HepG2 (cell line): Measurements from ENCODE around the gene MRPL58. TPM values are rescaled to one million over a fixed set of nuclear protein-coding genes. Genes with fewer than 3 reads are reported as not detected.

Source experiments
- ETV6 ChIP-seq: sonication (generic); formaldehyde crosslinking; conservative IDR thresholded peaks from 2 replicates; pipeline ENCODE4 v1.4.0; 2020; ENCODE audit warnings: missing genetic modification reagents
- FOXA1 ChIP-seq, 2 experiments: fragments of 450-650 bp in 1 of 2; sonication (generic) in 1 of 2; formaldehyde crosslinking in 1 of 2; IDR thresholded peaks; 2 replicates each; pipeline versions ENCODE4 v1.4.0 to v1.6.1; 2016 to 2020; ENCODE audit warnings: missing genetic modification reagents in 1 of 2
- KLF12 ChIP-seq: sonication (generic); formaldehyde crosslinking; IDR thresholded peaks from 2 replicates; pipeline ENCODE4 v1.4.0; 2020; ENCODE audit warnings: missing genetic modification reagents, borderline replicate concordance
- NFRKB ChIP-seq: fragments of 450-650 bp; IDR thresholded peaks from 2 replicates; pipeline ENCODE4 v1.6.1; 2017
- NONO ChIP-seq, 2 experiments: fragments of 450-650 bp in 1 of 2; sonication (generic) in 1 of 2; formaldehyde crosslinking in 1 of 2; IDR thresholded peaks in 1 of 2; conservative IDR thresholded peaks in 1 of 2; 2 replicates each; pipeline versions ENCODE4 v1.6.1 to v1.8.0; 2017 to 2022; ENCODE audit warnings: mild to moderate bottlenecking in 1 of 2, missing genetic modification reagents in 1 of 2, moderate library complexity in 1 of 2
- SP140L ChIP-seq: sonication (generic); formaldehyde crosslinking; IDR thresholded peaks from 2 replicates; pipeline ENCODE4 v1.4.0; 2020; ENCODE audit warnings: missing genetic modification reagents, borderline replicate concordance
- TGIF2 ChIP-seq: IDR thresholded peaks from 2 replicates; pipeline ENCODE4 v1.6.1; 2016; ENCODE audit warnings: control low read depth, missing compliant biosample characterization
- ZC3H13 ChIP-seq: sonication (generic); formaldehyde crosslinking; IDR thresholded peaks from 2 replicates; pipeline ENCODE4 v1.8.1; 2023; ENCODE audit warnings: mild to moderate bottlenecking, missing genetic modification reagents, moderate library complexity
- ZFP37 ChIP-seq: sonication (generic); formaldehyde crosslinking; IDR thresholded peaks from 2 replicates; pipeline ENCODE4 v1.4.0; 2020; ENCODE audit warnings: missing genetic modification reagents, borderline replicate concordance
- ZNF274 ChIP-seq: sonication (generic); formaldehyde crosslinking; IDR thresholded peaks from 2 replicates; pipeline ENCODE4 v1.5.1; 2020; ENCODE audit warnings: mild to moderate bottlenecking, missing genetic modification reagents
- ZNF546 ChIP-seq: sonication (generic); formaldehyde crosslinking; conservative IDR thresholded peaks from 2 replicates; pipeline ENCODE4 v1.8.1; 2023; ENCODE audit warnings: mild to moderate bottlenecking, missing genetic modification reagents
- ZNF558 ChIP-seq: sonication (generic); formaldehyde crosslinking; IDR thresholded peaks from 2 replicates; pipeline ENCODE4 v1.9.0; 2022; ENCODE audit warnings: mild to moderate bottlenecking, missing genetic modification reagents, borderline replicate concordance
- ZSCAN25 ChIP-seq: sonication (generic); formaldehyde crosslinking; IDR thresholded peaks from 2 replicates; pipeline ENCODE4 v1.8.0; 2022; ENCODE audit warnings: mild to moderate bottlenecking, missing genetic modification reagents
- polyA plus RNA-seq, 8 experiments: library from polyadenylated mRNA; depleted of rRNA in 3 of 8; stranded (reverse) in 7 of 8; unstranded in 1 of 8; fragments of >200 nt; fragmentation: Illumina TruSeq in 4 of 8; extraction: Trizol in 4 of 8; gene quantifications; 2 replicates each; pipeline versions ENCODE4 v1.2.1 to v1.2.3, GENCODE V29; 2011 to 2016; ENCODE audit warnings: low read depth in 4 of 8, missing spikeins in 1 of 8, mixed read lengths in 1 of 8; ENCODE audit not compliant: insufficient read depth in 1 of 8
- total RNA-seq, 5 experiments: library from RNA; depleted of rRNA; stranded (reverse); fragments of >200 nt; fragmentation: Illumina TruSeq; extraction: Trizol; gene quantifications; 2 replicates each; pipeline ENCODE4 v1.2.3, GENCODE V29; 2016; ENCODE audit warnings: low read depth in 1 of 5
- TF ChIP-seq, protein P1 (sequence below): sonication (generic); formaldehyde crosslinking; IDR thresholded peaks from 2 replicates; pipeline ENCODE4 v1.8.1; 2022; ENCODE audit warnings: low read depth, mild to moderate bottlenecking, missing genetic modification reagents
- TF ChIP-seq, protein P2 (sequence below): sonication (generic); formaldehyde crosslinking; IDR thresholded peaks from 2 replicates; pipeline ENCODE4 v1.5.1; 2020; ENCODE audit warnings: mild to moderate bottlenecking, missing genetic modification reagents, borderline replicate concordance
- TF ChIP-seq, protein P3 (sequence below): sonication (generic); formaldehyde crosslinking; IDR thresholded peaks from 2 replicates; pipeline ENCODE4 v1.5.0; 2020; ENCODE audit warnings: mild to moderate bottlenecking, missing genetic modification reagents
- TF ChIP-seq, protein P4 (sequence below): IDR thresholded peaks from 2 replicates; pipeline ENCODE4 v1.6.1; 2016; ENCODE audit warnings: low read depth, borderline replicate concordance
- TF ChIP-seq, protein P5 (sequence below): sonication (generic); formaldehyde crosslinking; IDR thresholded peaks from 2 replicates; pipeline ENCODE4 v1.8.1; 2023; ENCODE audit warnings: mild to moderate bottlenecking, missing genetic modification reagents, borderline replicate concordance
- TF ChIP-seq, protein P6 (sequence below): sonication (generic); formaldehyde crosslinking; IDR thresholded peaks from 2 replicates; pipeline ENCODE4 v1.8.1; 2023; ENCODE audit warnings: missing genetic modification reagents, mild to moderate bottlenecking, borderline replicate concordance
- TF ChIP-seq, protein P7 (sequence below): IDR thresholded peaks from 2 replicates; pipeline ENCODE4 v1.6.1; 2016; ENCODE audit warnings: mild to moderate bottlenecking, missing biosample characterization, missing genetic modification reagents

MRPL58 gene
- total and polyA plus RNA-seq, 2 of the 13 experiments (the other 11 are each of a cell fraction or from before 2014, with no cell fraction given), result 44.9 to 68.9 TPM

DNA sequence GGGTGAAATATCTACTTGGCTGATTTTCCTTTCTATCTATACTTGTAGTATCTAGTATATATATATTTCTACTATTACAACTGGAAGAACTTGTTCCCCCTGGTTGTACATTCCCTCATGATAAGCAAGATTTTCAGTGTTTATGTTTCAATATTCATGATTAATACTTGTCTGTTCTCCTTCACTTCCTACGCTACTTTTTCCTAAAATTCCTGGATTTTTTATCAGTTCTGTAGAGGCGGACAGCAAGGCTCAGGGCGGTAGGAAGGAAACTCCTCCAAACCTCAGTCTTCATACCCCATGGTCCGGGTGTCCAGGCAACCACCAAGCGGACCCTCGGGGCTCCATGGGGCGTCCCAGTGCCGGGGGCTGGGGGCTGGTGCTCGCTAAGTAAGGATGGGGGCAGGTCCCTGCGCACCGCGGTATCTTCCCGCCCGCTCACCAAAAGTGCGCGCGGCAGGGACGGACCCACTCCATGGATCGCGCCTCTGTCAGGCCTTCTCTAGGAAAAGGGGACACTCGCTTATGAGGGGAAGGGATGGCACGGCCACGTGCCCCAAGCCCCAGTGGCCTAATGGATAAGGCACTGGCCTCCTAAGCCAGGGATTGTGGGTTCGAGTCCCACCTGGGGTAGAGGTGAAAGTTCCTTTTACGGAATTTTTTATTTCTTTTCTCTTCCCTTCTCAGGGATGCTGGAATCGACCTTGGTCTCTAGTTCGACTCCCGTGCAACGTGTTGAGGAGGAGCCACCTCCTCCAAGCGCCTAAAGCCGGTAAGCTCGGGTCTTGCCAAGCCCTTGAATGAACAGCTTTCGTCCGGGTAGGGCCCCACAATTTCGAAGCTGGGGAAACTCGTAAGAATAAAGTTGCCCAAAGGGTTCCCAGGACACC lies 21.1 kb downstream of the MRPL58 start (continued):
- TF ChIP-seq, protein P1, sequence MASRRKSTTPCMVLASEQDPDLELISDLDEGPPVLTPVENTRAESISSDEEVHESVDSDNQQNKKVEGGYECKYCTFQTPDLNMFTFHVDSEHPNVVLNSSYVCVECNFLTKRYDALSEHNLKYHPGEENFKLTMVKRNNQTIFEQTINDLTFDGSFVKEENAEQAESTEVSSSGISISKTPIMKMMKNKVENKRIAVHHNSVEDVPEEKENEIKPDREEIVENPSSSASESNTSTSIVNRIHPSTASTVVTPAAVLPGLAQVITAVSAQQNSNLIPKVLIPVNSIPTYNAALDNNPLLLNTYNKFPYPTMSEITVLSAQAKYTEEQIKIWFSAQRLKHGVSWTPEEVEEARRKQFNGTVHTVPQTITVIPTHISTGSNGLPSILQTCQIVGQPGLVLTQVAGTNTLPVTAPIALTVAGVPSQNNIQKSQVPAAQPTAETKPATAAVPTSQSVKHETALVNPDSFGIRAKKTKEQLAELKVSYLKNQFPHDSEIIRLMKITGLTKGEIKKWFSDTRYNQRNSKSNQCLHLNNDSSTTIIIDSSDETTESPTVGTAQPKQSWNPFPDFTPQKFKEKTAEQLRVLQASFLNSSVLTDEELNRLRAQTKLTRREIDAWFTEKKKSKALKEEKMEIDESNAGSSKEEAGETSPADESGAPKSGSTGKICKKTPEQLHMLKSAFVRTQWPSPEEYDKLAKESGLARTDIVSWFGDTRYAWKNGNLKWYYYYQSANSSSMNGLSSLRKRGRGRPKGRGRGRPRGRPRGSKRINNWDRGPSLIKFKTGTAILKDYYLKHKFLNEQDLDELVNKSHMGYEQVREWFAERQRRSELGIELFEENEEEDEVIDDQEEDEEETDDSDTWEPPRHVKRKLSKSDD (CRISPR knock-in tag), result peak; percentile 71; the same call in 1 of the 2 replicates
- TF ChIP-seq ZSCAN25 (CRISPR knock-in tag), result peak; percentile 35; the same call in 1 of the 2 replicates
- no peak for TF ChIP-seq KLF12 (CRISPR knock-in tag)
- TF ChIP-seq ZFP37 (CRISPR knock-in tag), result peak; percentile 76; the same call in 1 of the 2 replicates
- TF ChIP-seq SP140L (CRISPR knock-in tag), result no peak
- TF ChIP-seq FOXA1 (IDR thresholded peaks at IDR 0.05), result no peak
- TF ChIP-seq FOXA1 (CRISPR knock-in tag; IDR thresholded peaks at IDR 0.05), result peak; percentile 43; the same call in 1 of the 2 replicates
- peak; percentile 63; the same call in 1 of the 2 replicates for TF ChIP-seq ZNF274
- TF ChIP-seq TGIF2, result peak; percentile 71
- TF ChIP-seq ZNF558 (CRISPR knock-in tag), result 0 out of 2 replicates have a peak, but pooled peaks have one; percentile 18
- no peak for TF ChIP-seq ZC3H13 (CRISPR knock-in tag)
- TF ChIP-seq, protein P2, sequence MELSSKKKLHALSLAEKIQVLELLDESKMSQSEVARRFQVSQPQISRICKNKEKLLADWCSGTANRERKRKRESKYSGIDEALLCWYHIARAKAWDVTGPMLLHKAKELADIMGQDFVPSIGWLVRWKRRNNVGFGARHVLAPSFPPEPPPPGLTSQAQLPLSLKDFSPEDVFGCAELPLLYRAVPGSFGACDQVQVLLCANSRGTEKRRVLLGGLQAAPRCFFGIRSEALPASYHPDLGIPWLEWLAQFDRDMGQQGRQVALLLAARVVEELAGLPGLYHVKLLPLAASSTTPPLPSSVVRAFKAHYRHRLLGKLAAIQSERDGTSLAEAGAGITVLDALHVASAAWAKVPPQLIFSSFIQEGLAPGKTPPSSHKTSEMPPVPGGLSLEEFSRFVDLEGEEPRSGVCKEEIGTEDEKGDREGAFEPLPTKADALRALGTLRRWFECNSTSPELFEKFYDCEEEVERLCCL (CRISPR knock-in tag), result no peak
- no peak for TF ChIP-seq NFRKB
- TF ChIP-seq ZNF546, result no peak
- TF ChIP-seq, protein P3, sequence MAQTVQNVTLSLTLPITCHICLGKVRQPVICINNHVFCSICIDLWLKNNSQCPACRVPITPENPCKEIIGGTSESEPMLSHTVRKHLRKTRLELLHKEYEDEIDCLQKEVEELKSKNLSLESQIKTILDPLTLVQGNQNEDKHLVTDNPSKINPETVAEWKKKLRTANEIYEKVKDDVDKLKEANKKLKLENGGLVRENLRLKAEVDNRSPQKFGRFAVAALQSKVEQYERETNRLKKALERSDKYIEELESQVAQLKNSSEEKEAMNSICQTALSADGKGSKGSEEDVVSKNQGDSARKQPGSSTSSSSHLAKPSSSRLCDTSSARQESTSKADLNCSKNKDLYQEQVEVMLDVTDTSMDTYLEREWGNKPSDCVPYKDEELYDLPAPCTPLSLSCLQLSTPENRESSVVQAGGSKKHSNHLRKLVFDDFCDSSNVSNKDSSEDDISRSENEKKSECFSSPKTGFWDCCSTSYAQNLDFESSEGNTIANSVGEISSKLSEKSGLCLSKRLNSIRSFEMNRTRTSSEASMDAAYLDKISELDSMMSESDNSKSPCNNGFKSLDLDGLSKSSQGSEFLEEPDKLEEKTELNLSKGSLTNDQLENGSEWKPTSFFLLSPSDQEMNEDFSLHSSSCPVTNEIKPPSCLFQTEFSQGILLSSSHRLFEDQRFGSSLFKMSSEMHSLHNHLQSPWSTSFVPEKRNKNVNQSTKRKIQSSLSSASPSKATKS (CRISPR knock-in tag), result no peak
- TF ChIP-seq, protein P4, sequence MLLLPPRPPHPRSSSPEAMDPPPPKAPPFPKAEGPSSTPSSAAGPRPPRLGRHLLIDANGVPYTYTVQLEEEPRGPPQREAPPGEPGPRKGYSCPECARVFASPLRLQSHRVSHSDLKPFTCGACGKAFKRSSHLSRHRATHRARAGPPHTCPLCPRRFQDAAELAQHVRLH, result peak; percentile 72; the same call in 1 of the 2 replicates
- TF ChIP-seq, protein P5, sequence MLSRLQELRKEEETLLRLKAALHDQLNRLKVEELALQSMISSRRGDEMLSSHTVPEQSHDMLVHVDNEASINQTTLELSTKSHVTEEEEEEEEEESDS, result peak; percentile 88
- TF ChIP-seq, protein P6, sequence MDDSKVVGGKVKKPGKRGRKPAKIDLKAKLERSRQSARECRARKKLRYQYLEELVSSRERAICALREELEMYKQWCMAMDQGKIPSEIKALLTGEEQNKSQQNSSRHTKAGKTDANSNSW (CRISPR knock-in tag), result no peak
- TF ChIP-seq, protein P7, sequence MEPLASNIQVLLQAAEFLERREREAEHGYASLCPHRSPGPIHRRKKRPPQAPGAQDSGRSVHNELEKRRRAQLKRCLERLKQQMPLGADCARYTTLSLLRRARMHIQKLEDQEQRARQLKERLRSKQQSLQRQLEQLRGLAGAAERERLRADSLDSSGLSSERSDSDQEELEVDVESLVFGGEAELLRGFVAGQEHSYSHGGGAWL (CRISPR knock-in tag), result peak; percentile 95
- no peak for TF ChIP-seq NONO (IDR thresholded peaks at IDR 0.05)
- TF ChIP-seq NONO (CRISPR knock-in tag; conservative IDR thresholded peaks at IDR 0.05), result peak; percentile 79
- TF ChIP-seq ETV6 (CRISPR knock-in tag), result 0 out of 2 replicates have a peak, but pooled peaks have one; percentile 19
